Measurements from ENCODE around the gene RAPGEF4. TPM values are rescaled to one million over a fixed set of nuclear protein-coding genes. Genes with fewer than 3 reads are reported as not detected.

RAPGEF4 gene
- polyA plus RNA-seq, 3 donors, result not detected

GRCh38 chr2:172996387-172996961 lies 260.8 kb downstream of the RAPGEF4 start:
- Histone ChIP-seq H3K9ac (ENCODE audit: insufficient read depth, low read length, poor library complexity, severe bottlenecking) (no peak overlapping the region), H3K4me3 (replicated peaks in 1 of 3; ENCODE audit: low read depth in 2 of 3, low read length in 3 of 3) (no peak overlapping the region), H3K27ac (ENCODE audit: low read depth in 1 of 2, low read length in 2 of 2) (no peak overlapping the region), H3K27me3 (ENCODE audit: control insufficient read depth in 2 of 2, insufficient read depth in 2 of 2, low read length in 2 of 2) (peaks cover 0 to 8% of the 10 kb centered on the region in 2 donors), H3K36me3 (replicated peaks in 1 of 2; ENCODE audit: control insufficient read depth in 1 of 2, insufficient read depth in 2 of 2, low read length in 2 of 2) (no peaks in the 10 kb centered on the region), H3K4me2 (replicated peaks; ENCODE audit: extremely low read depth, low read length, poor library complexity, severe bottlenecking) (no peak overlapping the region), H3K9me3 (replicated peaks in 1 of 2; ENCODE audit: control insufficient read depth in 1 of 2, insufficient read depth in 1 of 2, low read length in 2 of 2) (no peaks in the 10 kb centered on the region), H4K20me1 (ENCODE audit: insufficient read depth, low read length) (no peaks in the 10 kb centered on the region), H3K4me1 (ENCODE audit: control insufficient read depth in 1 of 2, insufficient read depth in 2 of 2, low read length in 2 of 2) (peaks cover 15% of the 10 kb centered on the region in 2 donors), H2AFZ (ENCODE audit: insufficient read depth, low read depth, low read length, poor library complexity, severe bottlenecking) (no peak overlapping the region), H3K79me2 (ENCODE audit: insufficient read depth, low read length) (no peaks in the 10 kb centered on the region)
- 100% methylated on average over 1 of the region's 5 CpGs for WGBS (ENCODE audit: insufficient coverage)
- H3K36me3 Mint-ChIP-seq, result no peaks in the 10 kb centered on the region
- H3K27ac Mint-ChIP-seq, result no peak overlapping the region
- intact Hi-C loops (cut with micrococcal nuclease), result no loop called here
- peak in 1 of 3 donors; percentile 19 for DNase-seq
- peaks cover 35% of the 10 kb centered on the region for H3K4me1 Mint-ChIP-seq
- no peak for TF ChIP-seq CTCF (IDR thresholded peaks at IDR 0.05)
- no peaks in the 10 kb centered on the region for H3K9me3 Mint-ChIP-seq
- H3K27me3 Mint-ChIP-seq (ENCODE audit: low read depth in 3 of 3), result peaks cover 3 to 7% (median 5%) of the 10 kb centered on the region in 3 donors
- no peak overlapping the region for H3K4me3 Mint-ChIP-seq

- no peak for TF ChIP-seq CTCF (IDR thresholded peaks at IDR 0.05)
- intact Hi-C loops (cut with micrococcal nuclease), result no loop called here
- H3K36me3 ChIP-seq (replicated peaks in 1 of 2; ENCODE audit: control insufficient read depth in 1 of 2, insufficient read depth in 2 of 2, low read length in 2 of 2), result no peaks in the 10 kb centered on the region
- WGBS (ENCODE audit: insufficient coverage), result no CpG with 5 or more reads among the region's 2 CpGs
- no peaks in the 10 kb centered on the region for H3K79me2 ChIP-seq (ENCODE audit: insufficient read depth, low read length)
- H3K27ac ChIP-seq (ENCODE audit: low read depth in 1 of 2, low read length in 2 of 2), result no peak overlapping the region
- H3K4me3 ChIP-seq (replicated peaks in 1 of 3; ENCODE audit: low read depth in 2 of 3, low read length in 3 of 3), result no peak overlapping the region
- H3K4me2 ChIP-seq (replicated peaks; ENCODE audit: extremely low read depth, low read length, poor library complexity, severe bottlenecking), result no peak overlapping the region
- no peak for DNase-seq
- peaks cover 3 to 7% (median 5%) of the 10 kb centered on the region in 3 donors for H3K27me3 Mint-ChIP-seq (ENCODE audit: low read depth in 3 of 3)
- peaks cover 0 to 8% of the 10 kb centered on the region in 2 donors for H3K27me3 ChIP-seq (ENCODE audit: control insufficient read depth in 2 of 2, insufficient read depth in 2 of 2, low read length in 2 of 2)
- no peaks in the 10 kb centered on the region for H3K9me3 ChIP-seq (replicated peaks in 1 of 2; ENCODE audit: control insufficient read depth in 1 of 2, insufficient read depth in 1 of 2, low read length in 2 of 2)
- H3K4me3 Mint-ChIP-seq, result no peak overlapping the region
- H3K27ac Mint-ChIP-seq, result no peak overlapping the region
- peaks cover 15% of the 10 kb centered on the region in 2 donors for H3K4me1 ChIP-seq (ENCODE audit: control insufficient read depth in 1 of 2, insufficient read depth in 2 of 2, low read length in 2 of 2)
- peaks cover 35% of the 10 kb centered on the region for H3K4me1 Mint-ChIP-seq
- H3K9ac ChIP-seq (ENCODE audit: insufficient read depth, low read length, poor library complexity, severe bottlenecking), result no peak overlapping the region
- no peaks in the 10 kb centered on the region for H3K9me3 Mint-ChIP-seq
- no peaks in the 10 kb centered on the region for H4K20me1 ChIP-seq (ENCODE audit: insufficient read depth, low read length)
- no peaks in the 10 kb centered on the region for H3K36me3 Mint-ChIP-seq
- H2AFZ ChIP-seq (ENCODE audit: insufficient read depth, low read depth, low read length, poor library complexity, severe bottlenecking), result no peak overlapping the region
These were observed 261.4 kb downstream of the RAPGEF4 start for GRCh38 chr2:172997031-172997430.
